ENCODE measurements around the gene STYXL2. TPM values are rescaled to one million over a fixed set of nuclear protein-coding genes. Genes with fewer than 3 reads are reported as not detected.
A peak's percentile ranks its signal among the peaks of the same experiment; 100 is the strongest.

STYXL2 gene
- total and polyA plus RNA-seq, 2 of the 4 experiments (the other 2 are of a cell fraction): not detected

- no peak overlapping the region for H2BK120ac ChIP-seq (ENCODE audit: low read depth, low read length)
- no peak overlapping the region for H2BK15ac ChIP-seq (ENCODE audit: low read depth, low read length)
- H3K56ac ChIP-seq (ENCODE audit: extremely low read depth, insufficient read depth, low read length): no peak overlapping the region
- H3K4me1 ChIP-seq (ENCODE audit: control insufficient read depth, insufficient read depth, low read length): no peaks in the 10 kb centered on the region
- no peak overlapping the region for H4K91ac ChIP-seq (ENCODE audit: insufficient read depth, low read depth, low read length)
- H3K27me3 ChIP-seq (ENCODE audit: control insufficient read depth, insufficient read depth, low read length): peaks cover 1% of the 10 kb centered on the region; the same call in 1 of the 2 replicates
- no peaks in the 10 kb centered on the region for H3K9me3 ChIP-seq (ENCODE audit: control insufficient read depth, insufficient read depth, low read length)
- no peaks in the 10 kb centered on the region for H3K79me1 ChIP-seq (ENCODE audit: low read depth in 1 of 2, low read length in 2 of 2)
- in situ Hi-C loops (cut with MboI; ENCODE audit: low sequenced_read_pairs) (no loop called here), intact Hi-C loops (cut with micrococcal nuclease) (no loop called here), dilution Hi-C loops (cut with HindIII; ENCODE audit: low sequenced_read_pairs, unreplicated experiment) (no loop called here)
- TF ChIP-seq ELK1 (IDR thresholded peaks at IDR 0.05; ENCODE audit: borderline replicate concordance, low read depth, low read length): no peak
- no peak for TF ChIP-seq CHD1 (IDR thresholded peaks at IDR 0.05; ENCODE audit: low read depth, low read length)
- no peak for TF ChIP-seq CEBPB (IDR thresholded peaks at IDR 0.05; ENCODE audit: low read depth, low read length)
- no peak for TF ChIP-seq USF2 (IDR thresholded peaks at IDR 0.05; ENCODE audit: low read depth, low read length)
- no peak for TF ChIP-seq SMC3 (IDR thresholded peaks at IDR 0.05; ENCODE audit: low read depth, low read length)
- TF ChIP-seq POLR2A (IDR thresholded peaks at IDR 0.05; ENCODE audit: low read depth, low read length): no peak
- TF ChIP-seq MXI1 (IDR thresholded peaks at IDR 0.05; ENCODE audit: borderline replicate concordance, low read depth, low read length): no peak
- TF ChIP-seq BHLHE40 (IDR thresholded peaks at IDR 0.05; ENCODE audit: low read depth, low read length): no peak
- TF ChIP-seq RAD21 (IDR thresholded peaks at IDR 0.05; ENCODE audit: low read length): no peak
- TF ChIP-seq MAFK (IDR thresholded peaks at IDR 0.05; ENCODE audit: low read depth, low read length): no peak
- TF ChIP-seq FOS (IDR thresholded peaks at IDR 0.05; ENCODE audit: low read depth, low read length): no peak
- TF ChIP-seq CTCF (conservative IDR thresholded peaks at IDR 0.05; ENCODE audit: low read depth, low read length): no peak
- TF ChIP-seq RFX5 (IDR thresholded peaks at IDR 0.05; ENCODE audit: low read depth, low read length): no peak
- TF ChIP-seq RCOR1 (IDR thresholded peaks at IDR 0.05; ENCODE audit: insufficient replicate concordance, low read length): no peak
- TF ChIP-seq MAZ (IDR thresholded peaks at IDR 0.05; ENCODE audit: borderline replicate concordance, low read depth, low read length): no peak
- TF ChIP-seq NFE2L2 (IDR thresholded peaks at IDR 0.05; ENCODE audit: low read depth, low read length): no peak
- no peak overlapping the region for H3K27ac ChIP-seq (ENCODE audit: insufficient read depth, low read length)
- DNase-seq (peak; percentile 12), ATAC-seq (ENCODE audit: low read depth) (peak; percentile 59)
- H3K9me1 ChIP-seq (ENCODE audit: insufficient read depth, low read length): no peaks in the 10 kb centered on the region
- H3K23ac ChIP-seq (ENCODE audit: low read depth, low read length): no peak overlapping the region
- H3K4ac ChIP-seq (ENCODE audit: low read depth, low read length): no peak overlapping the region
- no peaks in the 10 kb centered on the region for H3K36me3 ChIP-seq (ENCODE audit: control insufficient read depth, insufficient read depth, low read length)
- H4K8ac ChIP-seq (ENCODE audit: low read depth in 2 of 2, low read length in 2 of 2): no peak overlapping the region
- H2BK5ac ChIP-seq (ENCODE audit: low read depth, low read length, poor library complexity, severe bottlenecking): no peak overlapping the region
- H2AK5ac ChIP-seq (ENCODE audit: low read depth, low read length): no peak overlapping the region
- H2AK9ac ChIP-seq (replicated peaks; ENCODE audit: low read depth, low read length, poor library complexity): no peak overlapping the region
- H3K9ac ChIP-seq (ENCODE audit: low read depth, low read length): no peak overlapping the region
- WGBS, 2 experiments (ENCODE audit: extremely low coverage in 2 of 2, insufficient read length in 1 of 2): no CpG with 5 or more reads among the region's 2 CpGs
- H3K14ac ChIP-seq (replicated peaks; ENCODE audit: low read depth, low read length): no peak overlapping the region
- H3K18ac ChIP-seq (ENCODE audit: low read depth, low read length): no peak overlapping the region
- no peaks in the 10 kb centered on the region for H4K20me1 ChIP-seq (ENCODE audit: insufficient read depth, low read length)
- no peak overlapping the region for H4K5ac ChIP-seq (ENCODE audit: low read depth, low read length)
- H2AFZ ChIP-seq (replicated peaks; ENCODE audit: low read length, poor library complexity): no peak overlapping the region
- H2BK20ac ChIP-seq (ENCODE audit: low read depth, low read length): no peak overlapping the region
- H3K4me3 ChIP-seq (ENCODE audit: insufficient read depth, low read depth, low read length): no peak overlapping the region
- POLR2A ChIA-PET (ENCODE audit: unreplicated experiment): no interaction called here
- BruUV-seq (replicated peaks): no TSS peak
- CTCF ChIA-PET: no interaction called here
- H3K4me2 ChIP-seq (ENCODE audit: low read depth, low read length): no peak overlapping the region
Measured at GRCh38 chr1:167136191-167136614, 42.3 kb downstream of the STYXL2 start.

Measured in IMR-90 (cell line).